Testis (tissue), 3 donors: ENCODE data around the gene CDH20. TPM values are rescaled to one million over a fixed set of nuclear protein-coding genes. Genes with fewer than 3 reads are reported as not detected.

ENCODE experiments used
- DNase-seq: peaks from one replicate; pipeline ENCODE4 v3.0.0-alpha.2; 2019
- H3K27ac ChIP-seq, 2 donors: fragments of 200-600 bp; sonication (generic); one replicate each; pipeline ENCODE4 v1.5.1; 2019
- H3K27me3 ChIP-seq: fragments of 200-600 bp; sonication (generic); one replicate; pipeline ENCODE4 v1.5.1; 2019
- H3K36me3 ChIP-seq: fragments of 200-600 bp; sonication (generic); one replicate; pipeline ENCODE4 v1.5.1; 2017; ENCODE audit warnings: low read depth; ENCODE audit errors: missing control alignments
- H3K4me1 ChIP-seq: fragments of 200-600 bp; sonication (generic); one replicate; pipeline ENCODE4 v1.5.1; 2019
- H3K4me3 ChIP-seq, 2 donors: fragments of 200-600 bp; sonication (generic); one replicate each; pipeline ENCODE4 v1.5.1; 2017 to 2019
- H3K9me3 ChIP-seq: fragments of 200-600 bp; sonication (generic); one replicate; pipeline ENCODE4 v1.5.1; 2017
- POLR2A ChIP-seq: fragments of 450-650 bp; IDR thresholded peaks from one replicate; pipeline ENCODE4 v1.6.1; 2017; ENCODE audit warnings: antibody characterized with exemption, mild to moderate bottlenecking, moderate library complexity
- WGBS, 2 donors: methylation state at CpG; one replicate each; pipeline ENCODE4 v1.1.5; 2018; 5-methylcytosine and 5-hydroxymethylcytosine counted together
- intact Hi-C: fragments of 100-400 bp; cut with DNase I; formaldehyde crosslinking; loops from one replicate; pipeline ENCODE4 v1.15.1; 2023; ENCODE audit warnings: low total_unique reads
- polyA plus RNA-seq: library from polyadenylated mRNA; stranded (reverse); fragments of 350-450 nt; fragmentation: Illumina TruSeq; extraction: RNeasy Lipid Tissue Mini Kit (QIAGEN cat#74804); gene quantifications from one replicate; pipeline ENCODE4 v1.2.3, GENCODE V29; 2014; ENCODE audit warnings: low read depth, low replicate concordance; ENCODE audit not compliant: insufficient read depth
- total RNA-seq, 2 donors: library from RNA; depleted of rRNA; stranded (reverse); fragments of >200 nt; gene quantifications; one replicate each; pipeline ENCODE4 v1.2.3, GENCODE V29; 2016
- TF ChIP-seq, protein P1 (sequence below), 3 experiments: fragments of 450-650 bp in 2 of 3; fragments of 200-600 bp in 1 of 3; sonication (generic) in 1 of 3; IDR thresholded peaks; one replicate each; pipeline ENCODE4 v1.5.1; 2016 to 2019; ENCODE audit warnings: antibody characterized with exemption in 3 of 3, mild to moderate bottlenecking in 2 of 3, moderate library complexity in 1 of 3

The CDH20 gene
- total and polyA plus RNA-seq, 3 donors from 2014 or later: 0.16 to 0.88 (median 0.37) TPM

DNA sequence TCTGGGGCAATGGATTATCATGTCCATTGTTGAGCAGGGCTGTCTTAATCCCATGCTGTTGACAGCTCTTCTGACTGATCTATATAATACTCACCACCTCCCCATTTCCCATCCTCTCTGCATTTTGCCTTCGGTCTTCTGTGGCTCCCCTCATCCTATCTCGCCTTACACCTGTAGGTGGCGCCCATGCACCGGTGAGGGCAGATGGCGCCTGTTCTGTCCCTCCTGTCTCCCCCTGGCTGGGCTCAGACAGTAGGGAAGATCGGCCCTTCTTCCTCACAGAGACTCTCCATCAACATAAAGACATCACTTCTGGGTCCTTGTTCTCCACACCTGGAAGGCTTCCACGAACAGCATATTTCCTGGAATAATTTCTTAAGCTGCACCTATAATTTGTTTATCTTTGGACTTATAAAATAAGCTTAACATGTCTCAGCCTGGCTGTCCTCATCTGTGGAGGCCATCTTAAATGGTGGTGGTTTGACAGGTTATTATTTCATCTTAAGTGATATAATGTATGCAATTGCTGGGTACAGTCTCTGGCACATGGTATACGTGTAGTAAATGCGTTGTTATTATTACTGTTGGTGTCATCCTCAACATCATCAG is 10.9 kb upstream of the CDH20 start:
- H3K27me3 ChIP-seq: no peaks in the 10 kb centered on the region
- WGBS, 2 donors: 28% methylated on average over 9 of the region's 9 CpGs
- DNase-seq: peak; percentile 76
- H3K4me1 ChIP-seq: no peaks in the 10 kb centered on the region
- H3K36me3 ChIP-seq: no peaks in the 10 kb centered on the region
- H3K4me3 ChIP-seq: no peak overlapping the region
- H3K27ac ChIP-seq: no peak overlapping the region
- intact Hi-C loops: no loop called here
- H3K9me3 ChIP-seq: no peaks in the 10 kb centered on the region
- TF ChIP-seq POLR2A: no peak
- TF ChIP-seq, protein P1, sequence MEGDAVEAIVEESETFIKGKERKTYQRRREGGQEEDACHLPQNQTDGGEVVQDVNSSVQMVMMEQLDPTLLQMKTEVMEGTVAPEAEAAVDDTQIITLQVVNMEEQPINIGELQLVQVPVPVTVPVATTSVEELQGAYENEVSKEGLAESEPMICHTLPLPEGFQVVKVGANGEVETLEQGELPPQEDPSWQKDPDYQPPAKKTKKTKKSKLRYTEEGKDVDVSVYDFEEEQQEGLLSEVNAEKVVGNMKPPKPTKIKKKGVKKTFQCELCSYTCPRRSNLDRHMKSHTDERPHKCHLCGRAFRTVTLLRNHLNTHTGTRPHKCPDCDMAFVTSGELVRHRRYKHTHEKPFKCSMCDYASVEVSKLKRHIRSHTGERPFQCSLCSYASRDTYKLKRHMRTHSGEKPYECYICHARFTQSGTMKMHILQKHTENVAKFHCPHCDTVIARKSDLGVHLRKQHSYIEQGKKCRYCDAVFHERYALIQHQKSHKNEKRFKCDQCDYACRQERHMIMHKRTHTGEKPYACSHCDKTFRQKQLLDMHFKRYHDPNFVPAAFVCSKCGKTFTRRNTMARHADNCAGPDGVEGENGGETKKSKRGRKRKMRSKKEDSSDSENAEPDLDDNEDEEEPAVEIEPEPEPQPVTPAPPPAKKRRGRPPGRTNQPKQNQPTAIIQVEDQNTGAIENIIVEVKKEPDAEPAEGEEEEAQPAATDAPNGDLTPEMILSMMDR (IDR thresholded peaks at IDR 0.05): peak; percentile 29 to 72 (median 54)

DNA sequence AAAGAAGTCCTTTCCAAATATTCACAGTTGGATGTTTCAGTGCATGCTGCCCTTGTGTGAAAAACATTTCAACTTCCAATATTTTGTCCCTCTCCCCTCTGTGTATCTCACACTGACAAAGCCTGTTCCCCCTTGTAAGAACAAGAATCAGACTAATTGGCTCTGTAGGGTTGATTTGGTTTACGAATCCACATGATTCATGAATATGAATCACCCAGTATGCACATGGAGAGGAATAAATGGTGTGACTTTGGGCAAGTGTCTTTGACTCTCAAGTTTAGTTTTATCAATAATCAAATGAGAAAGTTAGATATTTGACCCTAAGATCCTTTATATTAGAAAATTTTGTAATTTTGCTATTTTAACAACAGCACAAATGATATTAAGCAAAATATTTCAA is 9.3 kb upstream of the CDH20 start:
- Histone ChIP-seq H3K9me3 (no peaks in the 10 kb centered on the region), H3K27me3 (no peaks in the 10 kb centered on the region), H3K4me3 (no peak overlapping the region), H3K36me3 (no peaks in the 10 kb centered on the region), H3K27ac (no peak overlapping the region), H3K4me1 (no peaks in the 10 kb centered on the region)
- intact Hi-C loops: no loop called here
- 89 to 96% methylated on average over 1 of the region's 1 CpG for WGBS, 2 donors
- no peak for DNase-seq
- TF ChIP-seq POLR2A: no peak
- TF ChIP-seq, protein P1 (IDR thresholded peaks at IDR 0.05): no peak

DNA sequence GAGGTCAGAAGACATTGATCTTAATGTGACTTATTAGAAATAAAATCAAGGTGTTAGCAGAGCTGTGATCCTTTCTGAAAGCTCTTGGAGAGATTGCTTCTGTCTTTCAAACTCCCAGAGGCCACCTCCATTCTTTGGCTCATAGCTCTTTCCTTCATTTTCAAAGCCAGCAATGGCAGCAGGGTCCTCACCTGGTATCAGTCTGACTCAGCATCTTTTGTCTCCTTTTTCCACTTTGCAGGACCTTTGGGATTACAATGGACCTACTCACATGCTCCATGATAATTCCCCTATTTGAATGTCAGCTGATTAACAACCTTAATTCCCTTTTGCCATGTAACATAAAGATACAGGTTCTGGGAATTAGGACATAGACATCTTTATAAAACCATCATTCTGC is 6.8 kb upstream of the CDH20 start:
- Histone ChIP-seq H3K9me3 (no peaks in the 10 kb centered on the region), H3K27me3 (no peaks in the 10 kb centered on the region), H3K4me3 (no peak overlapping the region), H3K36me3 (no peaks in the 10 kb centered on the region), H3K27ac (no peak overlapping the region), H3K4me1 (no peaks in the 10 kb centered on the region)
- intact Hi-C loops: no loop called here
- TF ChIP-seq, protein P1 (IDR thresholded peaks at IDR 0.05): no peak
- no peak for TF ChIP-seq POLR2A
- DNase-seq: no peak

DNA sequence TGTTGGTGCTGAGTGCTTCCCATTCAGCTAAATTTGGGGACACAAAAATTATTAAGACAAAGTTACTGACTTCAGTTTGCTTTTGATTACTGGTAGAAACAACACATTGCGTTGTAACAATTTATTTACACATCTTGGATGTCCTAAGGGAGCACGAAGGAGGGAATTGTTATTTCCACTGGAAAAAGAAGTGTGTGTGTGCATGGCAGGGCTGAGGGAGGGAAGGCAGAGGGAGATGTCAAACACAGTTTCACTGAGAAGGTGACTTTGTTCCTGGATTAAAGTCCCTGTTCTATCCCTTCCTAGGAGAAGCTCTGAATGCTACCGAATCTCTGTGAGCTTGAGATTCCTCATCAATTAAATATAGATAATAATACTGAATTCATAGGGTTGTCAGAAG is 3.8 kb upstream of the CDH20 start:
- 76 to 78% methylated on average over 3 of the region's 3 CpGs for WGBS, 2 donors
- no peak overlapping the region for H3K4me3 ChIP-seq
- no peaks in the 10 kb centered on the region for H3K36me3 ChIP-seq
- TF ChIP-seq, protein P1 (IDR thresholded peaks at IDR 0.05): no peak
- no peak for TF ChIP-seq POLR2A
- intact Hi-C loops: no loop called here
- no peaks in the 10 kb centered on the region for H3K9me3 ChIP-seq
- H3K27ac ChIP-seq: no peak overlapping the region
- H3K4me1 ChIP-seq: peaks cover 12% of the 10 kb centered on the region
- no peak for DNase-seq
- H3K27me3 ChIP-seq: no peaks in the 10 kb centered on the region

DNA sequence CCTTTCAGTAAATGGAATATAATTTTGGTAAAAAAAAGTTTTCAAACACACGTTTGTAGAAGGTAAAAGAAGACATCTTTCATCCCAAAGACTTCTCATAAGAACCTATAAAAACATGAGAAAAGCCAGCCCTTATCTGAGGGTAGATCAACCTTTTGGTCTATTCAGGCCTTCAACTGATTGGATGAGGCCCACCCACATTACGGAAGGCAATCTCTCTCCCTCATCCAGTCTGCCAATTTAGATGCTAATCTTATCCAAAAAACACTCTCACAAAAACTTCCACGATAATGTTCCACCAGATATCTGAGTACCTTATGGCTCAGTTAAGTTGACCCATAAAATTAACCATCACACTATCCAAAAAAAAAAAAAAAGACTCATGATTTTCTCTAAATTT is 2.2 kb upstream of the CDH20 start:
- H3K27ac ChIP-seq: no peak overlapping the region
- DNase-seq: no peak
- TF ChIP-seq, protein P1 (IDR thresholded peaks at IDR 0.05): no peak
- no peak for TF ChIP-seq POLR2A
- no peaks in the 10 kb centered on the region for H3K9me3 ChIP-seq
- H3K36me3 ChIP-seq: no peaks in the 10 kb centered on the region
- 88 to 89% methylated on average over 3 of the region's 3 CpGs for WGBS, 2 donors
- peaks cover 20% of the 10 kb centered on the region for H3K4me1 ChIP-seq
- no peak overlapping the region for H3K4me3 ChIP-seq
- intact Hi-C loops: no loop called here
- H3K27me3 ChIP-seq: no peaks in the 10 kb centered on the region
